T-helper 2 cell treated with Interferon-gamma antibody and Interleukin-4, amounts not matched to agents 100 ng/mL and 5 ng/mL, for 36 hours (primary cell): ENCODE results near the gene OBP2A. TPM values are rescaled to one million over a fixed set of nuclear protein-coding genes. Genes with fewer than 3 reads are reported as not detected.
"Not testable (repeated sequence)": the region's sequence is repeated elsewhere in the genome, so short reads cannot be mapped to it uniquely, and the experiment has no call there.

Experiments
- intact Hi-C: fragments of 100-400 bp; cut with micrococcal nuclease; formaldehyde crosslinking; loops from one replicate; pipeline ENCODE4 v1.15.1; 2023
- total RNA-seq: library from RNA; stranded (reverse); gene quantifications from 2 replicates; pipeline ENCODE4 v1.2.3, GENCODE V29; 2022

OBP2A gene
- total RNA-seq, 1 donor from 2014 or later = not detected

DNA sequence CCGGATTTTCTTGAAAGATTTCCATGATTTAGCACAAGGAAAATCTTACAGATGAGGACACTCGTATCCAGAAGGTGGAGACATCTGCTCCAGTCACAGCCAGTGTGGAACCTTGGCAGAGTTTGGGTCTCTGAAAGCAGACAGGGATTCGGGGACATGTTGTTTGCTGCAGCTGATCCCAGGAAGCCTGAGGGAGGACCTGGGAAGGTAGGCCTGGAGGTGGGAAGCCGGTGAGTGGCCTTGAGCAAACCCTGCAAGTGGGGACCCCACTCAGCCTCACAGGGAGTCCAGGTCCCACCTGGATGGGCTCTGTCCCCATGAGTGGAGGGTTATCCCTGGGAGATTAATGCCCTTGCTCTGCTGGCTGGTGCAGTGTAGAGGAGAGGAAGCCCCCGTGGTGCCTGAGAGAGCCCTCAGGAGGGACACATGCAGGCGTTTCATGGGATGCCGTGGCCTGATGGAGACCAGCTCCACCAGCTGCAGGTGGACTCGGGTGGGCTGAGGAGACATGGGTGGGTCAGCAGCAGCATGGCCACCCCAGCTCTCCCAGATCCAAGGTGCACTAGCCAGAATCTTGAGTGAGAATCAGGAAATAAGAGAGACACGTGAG, 37.6 kb upstream of the OBP2A start:
- intact Hi-C loops = no loop called here

DNA sequence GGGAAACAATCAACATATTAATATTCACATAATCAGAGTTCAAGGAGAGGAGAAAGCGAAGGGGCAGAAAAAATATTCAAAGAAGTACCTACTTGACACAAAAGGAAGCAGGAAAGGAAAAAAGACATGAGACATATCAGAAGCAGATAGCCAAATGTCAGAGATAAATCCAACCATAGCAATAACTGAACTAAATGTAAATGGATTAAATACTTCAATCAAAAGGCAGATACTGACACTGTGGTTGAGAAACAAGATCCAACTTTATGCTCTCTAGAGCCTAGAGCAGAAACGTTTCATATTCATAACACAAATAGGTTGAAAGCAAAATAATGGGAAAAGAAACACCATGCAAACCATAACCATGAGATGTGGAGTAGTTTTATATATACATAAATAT, 36.5 kb upstream of the OBP2A start:
- intact Hi-C loops = no loop called here

DNA sequence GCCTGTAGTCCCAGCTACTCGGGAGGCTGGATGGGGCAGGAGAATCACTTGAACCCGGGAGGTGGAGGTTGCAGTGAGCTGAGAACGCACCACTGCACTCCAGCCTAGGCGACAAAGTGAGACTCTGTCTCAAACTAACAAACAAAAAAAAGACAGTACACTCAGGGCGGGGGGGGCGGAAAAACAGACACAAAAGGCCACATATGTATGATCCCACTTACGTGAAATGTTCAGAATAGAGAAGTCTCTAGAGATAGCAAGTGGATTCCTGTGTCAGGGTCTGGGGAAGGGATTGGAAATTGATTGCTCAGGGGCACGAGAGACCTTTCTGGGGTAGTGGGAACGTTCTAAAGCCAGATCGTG, 33.7 kb upstream of the OBP2A start:
- intact Hi-C loops = no loop called here

DNA sequence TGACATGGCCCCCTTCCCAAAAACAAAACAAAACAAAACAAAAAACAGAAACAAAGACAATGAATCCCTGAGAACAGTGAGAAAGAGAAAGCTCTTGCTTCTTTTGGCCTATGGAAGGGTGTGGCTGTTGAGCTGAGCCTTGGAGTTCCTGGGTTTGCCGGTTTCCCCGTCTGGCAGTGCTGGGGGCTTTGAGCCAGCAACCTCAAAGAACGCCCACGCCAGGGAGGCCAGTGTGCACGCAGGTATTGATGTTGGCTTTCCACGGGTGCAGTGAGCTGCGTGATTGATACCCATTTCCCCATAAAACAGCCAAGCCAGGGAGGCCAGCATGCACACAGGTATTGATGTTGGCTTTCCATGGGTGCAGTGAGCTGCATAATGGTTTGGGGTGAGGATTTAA, 33.0 kb upstream of the OBP2A start:
- intact Hi-C loops = no loop called here

DNA sequence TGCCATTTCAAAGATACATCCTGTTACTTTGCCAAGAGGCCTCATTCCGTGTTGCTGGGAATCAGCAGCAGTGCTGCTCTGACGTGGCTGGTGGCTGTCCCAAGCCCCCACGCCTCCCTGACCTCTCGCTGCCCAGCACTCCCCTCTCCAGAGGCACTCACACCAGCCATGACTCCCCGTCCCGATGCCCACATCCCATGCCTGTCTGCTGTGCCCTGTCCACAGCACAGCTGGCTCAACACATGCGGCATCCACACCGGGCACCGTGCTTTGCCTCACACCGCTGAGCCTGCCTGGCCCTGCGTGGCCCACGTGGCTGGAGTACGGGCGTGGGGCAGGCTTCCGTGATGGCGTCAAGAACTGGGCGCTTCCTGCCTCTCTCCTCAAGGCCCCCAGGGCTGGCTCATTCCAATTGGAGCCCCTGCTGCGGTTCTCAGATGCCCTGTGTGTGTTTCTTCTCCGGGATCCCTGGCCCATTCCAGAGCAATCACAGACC, 32.5 kb upstream of the OBP2A start:
- intact Hi-C loops = no loop called here

DNA sequence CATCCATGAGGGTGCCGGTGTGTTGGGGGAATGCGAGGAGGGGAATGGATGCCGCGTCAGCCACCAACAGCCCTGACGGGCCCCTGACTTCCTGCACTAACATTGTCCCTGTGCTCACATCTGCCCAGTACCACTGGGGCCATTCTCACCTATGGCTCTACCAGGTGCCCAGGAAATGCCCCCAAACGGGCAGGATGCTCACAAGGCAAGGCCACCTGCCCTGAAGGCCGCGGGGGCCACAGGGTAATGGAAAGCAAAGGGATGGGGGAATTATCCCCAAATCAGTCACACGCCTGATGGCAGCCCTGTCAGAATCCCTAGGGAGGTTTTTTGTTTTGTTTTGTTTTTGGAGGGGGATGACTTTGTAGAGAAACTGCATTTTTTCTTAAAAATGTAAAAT, 32.0 kb upstream of the OBP2A start:
- intact Hi-C loops = not testable (repeated sequence)

DNA sequence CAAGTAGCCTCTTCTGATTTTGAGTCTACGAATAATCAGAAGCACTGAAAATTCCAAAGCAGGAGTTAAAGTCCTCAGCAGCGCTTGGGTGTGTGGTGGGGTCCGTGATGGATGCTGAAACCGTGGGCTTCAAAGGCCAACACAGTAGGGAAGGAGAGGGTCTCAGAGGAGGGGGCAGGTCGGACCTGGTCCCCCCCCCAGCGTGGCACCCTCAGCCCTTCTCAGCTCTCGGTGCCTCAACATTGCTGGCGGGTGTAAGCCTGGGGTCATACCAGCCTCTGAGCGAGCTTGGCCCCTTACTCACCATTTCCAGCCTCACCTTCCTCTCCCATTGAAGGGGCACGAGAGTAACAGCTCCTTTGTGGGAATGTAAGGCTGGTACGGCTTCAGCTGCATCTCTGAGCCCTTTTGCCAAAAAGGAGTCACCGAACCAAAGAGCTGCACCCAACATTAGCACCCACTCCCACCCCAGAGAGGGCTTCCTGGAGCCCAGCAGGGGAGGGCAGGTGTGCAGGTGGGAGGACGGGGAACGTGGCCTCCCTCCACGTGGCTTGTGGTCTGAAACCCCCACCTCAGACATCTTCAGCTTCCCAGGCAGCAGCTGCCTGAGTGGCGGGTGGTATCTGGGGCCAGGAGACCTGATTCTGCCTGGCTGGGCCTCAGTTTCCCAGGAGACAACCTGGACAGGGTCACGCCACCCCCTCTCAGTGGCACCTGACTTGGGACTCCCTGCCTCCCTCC, 31.4 kb upstream of the OBP2A start:
- intact Hi-C loops = no loop called here

DNA sequence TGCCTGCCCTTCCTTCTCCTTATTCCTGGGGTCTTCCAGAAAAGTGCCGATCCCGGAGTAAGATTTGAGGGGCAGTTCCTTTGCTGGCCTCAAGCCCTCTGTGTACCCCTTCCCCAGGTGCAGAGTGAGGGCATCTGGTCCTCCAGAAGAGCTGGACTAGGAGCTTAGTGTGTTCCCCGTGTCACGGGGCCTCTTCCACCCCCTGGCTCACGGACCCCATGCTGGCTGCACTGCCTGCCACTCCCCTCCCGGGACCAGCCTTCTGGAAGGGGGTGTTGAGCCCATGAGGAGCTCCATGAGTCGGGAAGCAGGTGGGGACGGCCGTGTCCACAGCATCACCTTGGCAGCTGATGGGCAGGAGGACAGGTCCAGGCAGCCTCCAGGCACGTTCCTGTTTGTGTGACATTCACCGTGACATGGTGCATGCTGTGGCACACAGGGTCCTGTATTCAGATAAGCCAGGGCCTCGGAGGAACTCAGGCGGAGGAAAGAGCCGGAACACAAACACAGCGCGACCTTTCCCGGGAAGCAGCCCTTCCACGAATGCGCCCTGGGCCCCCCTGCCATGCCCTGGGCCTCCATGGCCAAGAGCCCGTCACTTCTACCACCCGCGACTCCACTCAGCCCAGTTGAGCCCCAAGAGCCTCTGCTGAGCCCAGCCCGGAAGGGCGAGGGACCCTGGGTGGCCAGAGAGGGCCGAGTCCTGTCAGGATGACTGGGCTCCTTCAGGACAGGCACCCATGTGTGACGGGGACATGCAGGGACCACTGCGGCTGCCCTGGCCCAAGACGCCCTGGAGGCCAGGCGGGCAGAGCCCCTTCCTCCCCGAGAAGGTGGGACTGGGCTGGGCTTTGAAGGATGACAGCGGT, 30.6 kb upstream of the OBP2A start:
- intact Hi-C loops = no loop called here

DNA sequence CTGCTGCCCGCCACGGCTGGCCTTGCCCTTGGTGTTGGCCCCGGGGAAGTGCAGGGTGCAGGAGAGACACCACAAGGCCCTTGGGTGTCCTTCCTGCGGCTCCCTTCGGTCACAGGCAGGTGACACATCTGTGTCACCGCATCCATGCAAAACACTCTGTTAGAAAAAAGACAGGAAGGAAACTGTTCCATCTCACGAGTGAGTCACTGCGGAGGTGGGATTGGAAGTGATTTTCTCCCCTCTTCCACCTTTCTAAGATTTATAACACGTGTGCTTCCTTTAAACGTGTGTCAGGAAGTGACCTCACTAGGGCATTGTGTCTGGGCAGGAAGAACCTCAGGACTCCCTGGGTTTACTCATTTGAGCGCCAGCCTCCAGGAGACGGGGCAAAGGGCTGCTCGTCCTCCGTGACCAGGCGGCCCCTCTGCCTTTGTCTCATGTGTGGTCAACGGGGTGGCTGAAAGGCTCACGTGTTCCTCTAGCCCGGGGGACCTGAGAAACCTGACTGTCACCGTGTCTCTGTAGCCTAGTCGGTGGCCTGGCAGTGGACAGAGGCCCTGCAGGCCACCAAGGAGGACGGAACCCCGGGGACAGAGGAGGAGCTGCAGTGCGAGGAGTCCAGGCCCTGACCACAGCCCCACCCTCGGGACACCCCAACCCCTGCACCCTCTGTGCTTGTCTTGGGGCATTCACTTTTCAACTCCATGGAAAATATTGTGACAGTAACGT, 29.6 kb upstream of the OBP2A start:
- intact Hi-C loops = no loop called here

DNA sequence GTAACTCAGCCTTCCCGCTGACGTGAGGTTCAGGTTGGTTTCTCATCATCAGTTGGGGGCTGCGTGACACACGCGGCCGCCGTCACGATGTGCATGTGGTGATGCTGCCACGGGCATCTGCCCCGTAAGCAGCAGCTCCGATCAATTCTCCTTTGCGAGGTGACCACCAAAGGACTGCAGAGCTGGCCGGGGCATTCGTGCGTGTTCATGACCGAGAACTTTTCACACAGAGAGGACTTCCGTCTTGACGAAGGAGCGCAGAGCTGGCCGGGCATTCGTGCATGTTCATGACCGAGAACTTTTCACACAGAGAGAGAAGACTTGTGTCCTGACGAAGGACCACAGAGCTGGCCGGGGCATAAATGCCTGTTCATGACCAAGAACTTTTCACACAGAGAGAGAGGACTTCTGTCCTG, 28.5 kb upstream of the OBP2A start:
- intact Hi-C loops = no loop called here

DNA sequence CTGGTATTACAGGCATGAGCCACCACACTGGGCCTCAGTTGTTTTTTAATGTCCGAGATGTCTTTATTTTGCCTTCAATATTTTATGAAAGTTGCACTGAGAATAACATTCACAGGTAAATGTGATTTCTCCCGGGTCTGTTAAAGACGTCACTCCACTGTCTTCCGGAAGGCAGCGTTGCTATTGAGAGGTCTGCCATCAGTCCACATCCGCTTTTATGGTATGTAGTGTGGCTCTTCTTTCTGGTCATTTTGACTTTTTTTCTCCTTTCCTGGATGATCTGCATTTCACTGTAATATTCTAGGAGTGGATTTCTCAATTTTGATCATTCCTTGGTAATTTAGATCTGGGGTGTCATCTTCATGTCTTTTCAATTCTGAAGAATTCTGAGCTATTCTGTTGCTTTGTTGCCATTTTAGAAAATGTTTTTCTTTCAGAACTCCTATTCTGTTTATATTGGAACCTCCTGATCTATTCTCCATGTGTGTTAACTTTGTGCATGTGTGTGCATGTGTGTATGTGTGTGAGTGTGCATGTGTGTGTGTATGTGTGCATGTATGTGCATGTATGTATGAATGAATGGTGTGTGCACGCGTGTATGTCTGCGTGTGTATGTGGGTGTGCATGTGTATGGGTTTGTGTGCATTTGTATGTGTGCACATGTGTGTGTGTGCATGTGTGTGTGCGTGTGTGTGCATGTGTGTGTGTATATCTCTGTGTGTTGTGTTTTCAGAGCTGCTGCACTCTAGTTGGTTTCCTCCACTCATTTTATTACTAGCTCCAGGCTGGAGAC, 26.6 kb upstream of the OBP2A start:
- intact Hi-C loops = no loop called here

DNA sequence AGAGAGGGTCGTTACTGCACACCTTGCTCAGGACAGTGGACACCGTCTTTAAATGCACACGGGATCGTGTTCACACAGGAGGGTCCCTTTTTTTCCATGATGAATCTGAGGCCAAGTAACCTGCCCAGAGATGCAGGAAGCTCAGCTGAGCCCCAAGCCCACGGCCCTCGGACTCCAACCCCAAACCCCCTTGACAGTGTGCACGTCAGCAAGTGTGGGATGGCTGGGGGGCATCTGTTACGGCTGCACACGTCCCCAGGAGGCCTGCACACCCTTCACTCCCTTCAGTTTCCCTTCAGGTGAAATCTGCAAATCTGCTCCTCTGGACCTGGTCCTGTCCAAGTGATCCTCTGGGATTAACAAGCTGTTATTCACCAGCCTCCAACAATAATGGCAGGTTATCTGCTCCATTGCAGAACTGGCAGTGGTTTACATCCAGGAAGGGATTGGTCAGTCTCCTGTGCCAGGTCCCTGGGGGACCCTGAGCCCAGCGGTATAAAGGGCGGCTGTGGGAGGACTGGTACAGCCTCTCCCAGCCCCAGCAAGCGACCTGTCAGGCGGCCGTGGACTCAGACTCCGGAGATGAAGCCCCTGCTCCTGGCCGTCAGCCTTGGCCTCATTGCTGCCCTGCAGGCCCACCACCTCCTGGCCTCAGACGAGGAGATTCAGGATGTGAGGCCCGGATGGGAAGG, 24.9 kb upstream of the OBP2A start, which contains the start of gene LCN1:
Gene LCN1 (plus strand): TSS at position 525 of the 692 bp plus-strand sequence. CDS start 58 bp downstream, at position 583.
- intact Hi-C loops = no loop called here

DNA sequence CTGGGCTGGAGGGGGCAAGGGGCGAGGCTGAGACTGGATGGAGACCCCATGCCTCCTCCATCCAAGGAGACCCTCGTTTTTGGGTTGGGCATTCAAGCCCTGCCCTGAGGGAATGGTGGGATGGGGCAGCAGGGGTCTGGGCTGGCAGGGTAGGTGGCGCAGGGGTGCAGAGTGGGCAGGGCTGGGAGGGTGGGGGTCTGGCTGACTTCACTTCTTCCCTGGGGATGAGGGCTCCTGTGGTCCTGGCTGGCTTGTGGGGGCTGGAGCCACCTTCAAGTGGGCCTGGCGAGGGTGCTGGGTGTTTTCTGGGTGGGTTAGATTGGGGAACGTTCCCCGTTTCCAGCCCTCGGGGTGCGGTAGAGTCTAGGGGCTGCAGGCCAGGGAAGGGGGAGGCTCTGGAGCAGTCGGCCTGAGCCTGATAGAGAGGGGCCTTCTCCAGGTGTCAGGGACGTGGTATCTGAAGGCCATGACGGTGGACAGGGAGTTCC, 24.3 kb upstream of the OBP2A start:
- intact Hi-C loops = no loop called here

DNA sequence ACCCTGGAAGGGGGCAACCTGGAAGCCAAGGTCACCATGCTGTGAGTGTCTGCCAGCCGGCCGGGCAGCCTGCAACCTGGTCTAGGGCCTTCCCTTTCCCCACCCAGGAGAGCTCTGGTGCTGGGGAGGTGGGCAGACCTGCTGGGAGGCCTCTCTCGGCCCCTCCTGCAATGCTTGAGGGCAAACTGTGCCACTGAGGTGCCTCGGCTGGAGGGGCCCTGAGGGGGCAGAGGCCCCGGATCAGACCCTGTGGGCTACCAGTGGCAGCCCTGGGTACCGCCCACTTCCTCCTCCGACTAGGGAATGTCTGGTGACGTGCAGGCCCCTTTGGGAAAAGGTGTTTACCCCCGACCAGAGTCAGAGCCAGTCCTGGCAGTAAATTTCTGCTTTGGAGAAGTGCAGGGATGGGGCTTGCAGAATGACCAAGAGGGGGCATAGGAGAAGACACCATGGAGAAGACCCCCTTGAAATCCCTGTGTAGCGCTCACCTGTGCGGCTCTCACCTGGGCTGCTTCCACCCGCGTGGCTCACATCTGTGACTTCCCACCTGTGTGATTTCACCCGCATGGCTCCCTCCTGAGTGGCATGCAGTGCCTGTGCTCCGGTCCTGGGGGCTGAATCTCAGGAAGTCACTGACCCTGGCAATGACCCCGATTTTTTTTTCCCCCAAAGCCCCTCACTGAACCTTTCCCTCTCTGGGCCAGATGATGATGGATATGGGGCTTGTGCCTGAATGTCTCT, 23.6 kb upstream of the OBP2A start:
- intact Hi-C loops = no loop called here

DNA sequence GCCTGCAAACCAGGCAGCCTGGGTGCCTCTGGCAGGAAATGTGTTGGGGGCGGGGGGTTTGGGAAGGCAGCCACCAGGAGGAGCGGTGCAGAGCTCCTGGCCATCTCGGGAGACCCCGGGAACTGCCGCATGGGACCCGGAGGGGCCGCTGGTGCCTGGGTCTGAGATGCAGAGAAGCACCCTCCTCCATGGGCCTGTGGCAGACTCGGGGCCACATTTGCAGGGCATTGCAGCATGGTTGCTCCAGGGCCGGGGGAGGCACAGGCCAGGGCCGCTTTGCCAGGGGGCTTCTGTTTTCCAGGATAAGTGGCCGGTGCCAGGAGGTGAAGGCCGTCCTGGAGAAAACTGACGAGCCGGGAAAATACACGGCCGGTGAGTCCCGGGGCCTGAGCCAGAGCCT, 23.0 kb upstream of the OBP2A start:
- intact Hi-C loops = no loop called here

DNA sequence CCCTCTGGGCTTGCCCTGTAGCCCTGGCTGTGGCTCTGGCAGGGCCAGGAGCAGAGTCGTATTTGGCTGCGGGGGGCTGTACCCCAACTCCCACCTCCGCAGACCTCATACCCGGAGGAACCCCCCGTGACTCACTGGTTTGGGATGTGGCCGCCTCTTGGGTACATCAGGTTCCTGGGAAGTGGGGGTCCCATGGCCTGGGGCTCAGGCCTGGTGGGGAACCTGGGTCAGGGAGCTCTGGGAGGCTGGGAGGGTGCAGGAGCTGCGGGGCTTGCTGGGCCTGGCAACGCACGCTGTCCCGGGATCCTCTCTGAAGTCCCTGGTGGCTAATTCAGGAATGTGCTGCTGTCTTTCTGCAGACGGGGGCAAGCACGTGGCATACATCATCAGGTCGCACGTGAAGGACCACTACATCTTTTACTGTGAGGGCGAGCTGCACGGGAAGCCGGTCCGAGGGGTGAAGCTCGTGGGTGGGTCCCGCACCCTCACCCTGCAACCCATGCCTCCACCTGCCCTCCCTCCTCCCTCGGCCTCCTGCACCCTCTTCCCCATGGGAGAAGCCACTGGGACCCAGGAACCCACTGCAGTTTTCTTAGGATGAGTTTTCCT, 22.3 kb upstream of the OBP2A start:
- intact Hi-C loops = no loop called here

DNA sequence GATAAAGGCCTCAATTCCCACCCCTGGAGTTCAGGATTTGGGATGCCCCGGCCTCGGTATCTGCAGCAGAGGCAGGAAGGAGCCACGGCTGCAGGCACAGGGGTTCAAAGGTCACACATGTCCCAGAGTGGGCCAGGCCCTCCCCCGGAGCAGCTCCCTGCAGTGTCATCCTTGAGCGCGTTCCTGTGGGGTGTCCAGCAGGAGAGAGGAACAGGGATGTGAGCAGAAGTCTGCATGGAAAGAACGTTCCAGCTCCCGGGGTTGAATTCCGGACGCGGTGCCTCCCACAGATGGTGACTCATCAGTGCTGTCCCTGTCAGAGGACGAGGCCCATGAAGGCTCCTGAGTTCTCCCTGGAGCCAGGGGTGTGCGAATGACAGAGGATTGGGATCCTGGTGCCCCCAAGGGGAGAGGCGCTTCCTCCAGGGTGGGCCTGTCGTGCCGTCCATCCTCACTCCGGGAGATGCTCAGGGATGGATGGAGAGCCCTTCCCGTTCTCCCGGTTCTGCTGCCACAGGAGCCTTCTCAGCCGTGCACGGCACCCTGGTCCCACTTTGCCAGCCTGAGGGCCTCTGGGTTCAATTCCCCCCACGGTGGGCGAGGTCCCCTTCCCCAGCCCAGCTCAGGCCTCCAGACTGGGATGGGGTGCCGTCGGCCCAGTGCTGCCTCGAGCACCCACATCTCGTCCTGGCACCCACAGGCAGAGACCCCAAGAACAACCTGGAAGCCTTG, 21.6 kb upstream of the OBP2A start:
- intact Hi-C loops = no loop called here
